HG03457 (cell line): ENCODE results near the gene ZNF888.
"Not testable (repeated sequence)": the region's sequence is repeated elsewhere in the genome, so short reads cannot be mapped to it uniquely, and the experiment has no call there.

Source experiments
- ATAC-seq: cut with Tn5 transposase; IDR thresholded peaks from one replicate; pipeline ENCODE4 v1.9.1; 2021; ENCODE audit warnings: moderate number of reproducible peaks; ENCODE audit not compliant: unreplicated experiment

The ZNF888 gene

GRCh38 chr19:52880895-52881389 is 42.3 kb downstream of the ZNF888 start:
- ATAC-seq, result no peak

GRCh38 chr19:52872996-52873395 is 50.2 kb downstream of the ZNF888 start:
- not testable (repeated sequence) for ATAC-seq

DNA sequence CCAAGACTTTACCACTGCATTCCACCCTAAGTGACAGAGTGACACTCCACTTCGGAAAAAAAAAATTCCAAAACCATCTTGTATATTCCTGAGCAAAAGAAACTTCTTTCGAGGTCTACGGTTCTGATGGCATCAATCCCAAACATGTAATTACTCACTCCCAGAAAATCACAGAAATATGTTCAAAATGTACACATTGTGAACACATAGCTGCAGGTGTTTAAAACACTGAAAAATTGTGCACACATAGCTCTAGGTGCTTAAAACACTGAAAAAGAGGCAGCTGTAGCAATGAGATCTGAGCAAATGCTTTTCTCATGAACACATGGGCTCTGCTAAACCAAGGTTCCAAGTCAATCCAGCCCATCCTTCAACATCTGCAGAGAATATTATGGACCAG is 51.8 kb downstream of the ZNF888 start:
- ATAC-seq, result no peak

DNA sequence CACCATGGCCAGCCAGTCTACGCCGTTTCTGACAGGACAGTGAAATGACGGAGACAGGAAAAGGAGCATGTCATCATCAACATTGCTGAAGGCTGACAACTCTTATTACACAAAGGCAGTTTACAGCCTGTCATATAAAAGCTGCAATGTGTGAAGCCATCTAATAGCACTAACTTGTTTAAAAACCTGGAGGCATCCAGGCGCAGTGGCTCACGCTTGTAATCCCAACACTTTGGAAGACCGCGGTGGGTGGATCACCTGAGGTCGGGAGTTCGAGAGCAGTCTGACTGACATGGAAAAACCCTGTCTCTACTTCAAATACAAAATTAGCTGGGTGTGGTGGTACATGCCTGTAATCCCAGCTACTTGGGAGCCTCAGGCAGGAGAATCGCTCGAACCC is 55.2 kb downstream of the ZNF888 start:
- ATAC-seq, result not testable (repeated sequence)

DNA sequence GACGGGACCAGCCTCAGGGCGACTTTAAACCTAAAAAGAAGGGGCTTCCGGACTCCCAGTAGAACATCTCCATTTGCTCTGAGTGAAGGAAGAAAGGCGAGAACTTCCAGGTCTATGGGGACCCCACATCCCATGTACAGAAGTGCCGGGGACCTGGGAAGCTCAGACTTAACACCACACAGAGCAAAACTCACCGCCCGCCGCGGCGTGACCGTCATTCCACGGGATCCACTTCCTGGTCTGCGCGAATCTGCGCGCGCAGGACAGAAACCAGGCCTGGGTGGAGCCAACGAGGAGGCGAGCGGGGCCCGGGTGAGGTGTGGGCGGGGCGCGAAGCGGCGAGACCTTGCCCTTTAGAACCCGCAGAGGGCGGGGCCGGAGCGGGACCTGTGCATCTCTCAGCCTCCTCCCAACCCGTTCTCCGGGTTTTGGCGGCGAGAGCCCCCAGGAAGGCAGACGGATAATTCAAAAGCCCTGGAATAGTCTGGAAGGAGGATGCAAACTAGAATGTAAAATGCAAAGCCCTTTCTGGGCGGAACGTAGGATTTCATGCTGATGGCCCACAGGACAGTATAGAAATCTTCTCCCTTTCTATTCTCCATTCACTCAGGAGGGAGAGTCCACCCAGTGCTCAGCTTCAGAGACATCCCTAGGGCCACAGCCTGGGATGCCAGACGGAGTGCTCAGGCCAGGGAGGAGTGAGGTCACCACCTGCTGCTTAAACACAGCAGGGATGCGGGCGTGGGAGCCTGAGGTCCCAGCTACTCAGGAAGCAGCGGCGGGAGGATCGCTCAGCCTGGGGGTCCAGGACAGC is 65.6 kb downstream of the ZNF888 start, which contains the start of gene ZNF468:
Gene ZNF468, minus strand, starts transcription at position 242 of the 814 bp plus-strand sequence. CDS start 3,347 bp downstream, outside the sequence.
- ATAC-seq, result peak; percentile 86

DNA sequence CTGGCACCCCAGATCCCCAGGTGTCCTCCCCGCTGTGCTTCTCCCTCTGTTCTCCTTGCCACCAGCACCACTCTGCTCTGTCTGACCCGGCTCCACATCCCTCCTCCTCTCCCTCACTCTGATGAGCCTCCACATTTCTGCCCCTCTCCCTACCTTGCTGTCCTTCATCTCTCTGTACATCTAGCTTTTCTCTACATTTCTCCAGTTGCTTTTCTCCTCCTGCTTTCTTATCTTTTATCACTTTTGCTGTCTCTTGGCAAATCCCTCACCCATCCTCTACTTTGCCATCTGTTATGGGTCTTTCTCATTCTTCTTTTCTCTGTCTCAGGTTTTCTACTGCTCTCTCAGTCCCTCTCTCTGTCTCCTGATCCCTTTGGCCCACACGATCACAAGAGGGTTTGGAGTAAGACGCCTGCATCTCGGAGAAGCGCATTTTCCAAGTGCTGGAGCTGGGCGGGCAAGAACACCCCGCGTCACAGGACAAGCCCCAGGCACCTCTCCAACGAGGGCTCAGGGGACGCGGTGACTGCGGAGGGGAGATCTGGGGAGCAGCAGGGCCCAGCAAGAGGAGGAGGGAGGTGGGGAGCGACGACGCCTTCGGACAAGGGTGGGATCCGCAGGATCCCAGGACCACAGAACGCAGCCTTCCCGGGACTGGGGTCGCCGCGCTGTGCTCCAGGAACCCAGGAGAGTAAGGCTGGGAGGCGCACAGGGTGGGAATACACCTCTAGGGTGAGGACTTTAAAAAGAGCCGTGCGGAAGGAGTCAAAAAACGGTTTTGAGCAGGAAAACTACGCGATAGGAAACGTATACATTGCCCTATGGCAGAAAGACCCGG is 66.5 kb downstream of the ZNF888 start:
- not testable (repeated sequence) for ATAC-seq
